Activated CD4-positive, alpha-beta T cell treated with anti-CD3 and anti-CD28 coated beads, Interleukin-2, Interleukin-4, amounts not matched to agents 100 ng/mL and 50 ng/mL, durations not matched to agents 16 hours and 8 hours (primary cell): ENCODE results near the gene LGALS9.
"Not testable (repeated sequence)": the region's sequence is repeated elsewhere in the genome, so short reads cannot be mapped to it uniquely, and the experiment has no call there.

Experiments
- DNase-seq: peaks from one replicate; pipeline ENCODE4 v3.0.0-alpha.2; 2020; ENCODE audit warnings: low spot score

The LGALS9 gene

GRCh38 chr17:27690882-27691281 is 59.9 kb downstream of the LGALS9 start:
- no peak for DNase-seq

- DNase-seq = not testable (repeated sequence)
These were observed 64.3 kb downstream of the LGALS9 start for GRCh38 chr17:27695254-27695814.
